DND-41 (cell line): ENCODE results near the gene UGT8.

Source experiments
- EZH2 ChIP-seq: IDR thresholded peaks from 3 replicates; pipeline ENCODE4 v1.6.1; 2012; ENCODE audit warnings: borderline replicate concordance, low read depth, mild to moderate bottlenecking, moderate library complexity, low read length, inconsistent platforms; ENCODE audit not compliant: severe bottlenecking
- TF ChIP-seq, protein P1 (sequence below): IDR thresholded peaks from 2 replicates; pipeline ENCODE4 v1.5.1; 2012; ENCODE audit warnings: borderline replicate concordance, low read length, moderate library complexity, mild to moderate bottlenecking; ENCODE audit not compliant: poor library complexity, severe bottlenecking; ENCODE audit errors: extremely low read depth

GRCh38 chr4:114582621-114583020 lies 16.0 kb upstream of the UGT8 start:
- TF ChIP-seq, protein P1, sequence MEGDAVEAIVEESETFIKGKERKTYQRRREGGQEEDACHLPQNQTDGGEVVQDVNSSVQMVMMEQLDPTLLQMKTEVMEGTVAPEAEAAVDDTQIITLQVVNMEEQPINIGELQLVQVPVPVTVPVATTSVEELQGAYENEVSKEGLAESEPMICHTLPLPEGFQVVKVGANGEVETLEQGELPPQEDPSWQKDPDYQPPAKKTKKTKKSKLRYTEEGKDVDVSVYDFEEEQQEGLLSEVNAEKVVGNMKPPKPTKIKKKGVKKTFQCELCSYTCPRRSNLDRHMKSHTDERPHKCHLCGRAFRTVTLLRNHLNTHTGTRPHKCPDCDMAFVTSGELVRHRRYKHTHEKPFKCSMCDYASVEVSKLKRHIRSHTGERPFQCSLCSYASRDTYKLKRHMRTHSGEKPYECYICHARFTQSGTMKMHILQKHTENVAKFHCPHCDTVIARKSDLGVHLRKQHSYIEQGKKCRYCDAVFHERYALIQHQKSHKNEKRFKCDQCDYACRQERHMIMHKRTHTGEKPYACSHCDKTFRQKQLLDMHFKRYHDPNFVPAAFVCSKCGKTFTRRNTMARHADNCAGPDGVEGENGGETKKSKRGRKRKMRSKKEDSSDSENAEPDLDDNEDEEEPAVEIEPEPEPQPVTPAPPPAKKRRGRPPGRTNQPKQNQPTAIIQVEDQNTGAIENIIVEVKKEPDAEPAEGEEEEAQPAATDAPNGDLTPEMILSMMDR = no peak
- TF ChIP-seq EZH2 = no peak
